Measurements from ENCODE around the gene TRPV4. TPM values are rescaled to one million over a fixed set of nuclear protein-coding genes. Genes with fewer than 3 reads are reported as not detected.
A peak's percentile ranks its signal among the peaks of the same experiment; 100 is the strongest.

TRPV4 gene
- total RNA-seq, 1 experiment from 2014 or later, result not detected

DNA sequence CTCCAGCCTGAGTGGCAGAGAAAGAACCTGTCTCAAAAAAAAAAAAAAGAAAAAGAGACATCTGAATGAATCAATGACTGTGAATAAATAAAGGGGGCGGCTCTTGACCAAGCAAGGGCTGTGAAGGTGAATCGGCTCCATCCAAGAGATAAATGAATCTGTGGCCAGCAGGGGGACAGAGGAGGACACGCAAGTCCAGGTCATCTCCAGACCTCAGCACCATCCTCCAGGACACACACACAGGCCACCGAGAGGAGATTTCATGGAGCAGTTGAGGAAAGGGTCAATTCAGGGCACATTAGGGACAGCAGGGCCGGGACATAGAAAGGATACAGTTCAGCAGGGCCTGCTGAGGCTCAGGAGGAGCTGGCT lies 21.6 kb downstream of the TRPV4 start:
- H4K20me1 ChIP-seq (ENCODE audit: insufficient read depth, low read depth, low read length), result no peaks in the 10 kb centered on the region
- DNase-seq, result no peak
- no peak overlapping the region for H3K4me3 ChIP-seq (ENCODE audit: low read length)

DNA sequence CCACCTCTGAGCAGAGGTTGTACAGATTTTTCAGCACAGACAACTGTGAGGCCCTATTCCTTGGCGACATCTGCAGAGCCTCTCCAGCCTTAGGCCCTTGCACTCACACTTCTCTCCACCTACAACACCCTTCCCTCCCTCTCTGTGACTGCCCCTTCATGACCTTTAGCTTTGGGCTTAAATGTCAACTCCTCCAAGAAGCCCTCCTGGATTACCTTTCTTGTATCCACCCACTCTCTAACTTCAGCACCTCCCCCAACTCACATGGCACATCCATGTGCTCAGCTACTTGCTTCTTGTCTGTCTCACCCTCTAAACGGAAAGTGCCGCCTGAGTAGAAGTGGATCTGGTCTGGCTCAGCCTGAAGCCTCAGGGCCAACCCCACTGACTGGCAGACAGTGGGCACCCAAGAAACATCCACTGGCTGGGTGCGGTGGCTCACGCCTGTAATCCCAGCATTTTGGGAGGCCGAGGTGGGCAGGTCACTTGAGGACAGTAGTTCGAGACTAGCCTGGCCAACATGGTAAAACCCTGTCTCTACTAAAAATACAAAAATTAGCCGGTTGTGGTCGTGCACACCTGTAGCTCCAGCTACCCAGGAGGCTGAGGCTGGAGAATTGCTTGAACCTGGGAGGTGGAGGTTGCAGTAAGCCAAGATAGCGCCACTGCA lies 22.1 kb downstream of the TRPV4 start:
- Histone ChIP-seq H3K9ac (ENCODE audit: low read length) (no peak overlapping the region), H3K9me2 (replicated peaks; ENCODE audit: insufficient read depth, low read length) (no peaks in the 10 kb centered on the region), H3K4me1 (ENCODE audit: low read length) (no peaks in the 10 kb centered on the region), H3K27ac (ENCODE audit: low read length) (no peak overlapping the region), H3K27me3 (ENCODE audit: low read length) (no peaks in the 10 kb centered on the region), H3K4me2 (ENCODE audit: low read depth, low read length, poor library complexity, severe bottlenecking) (no peak overlapping the region), H4K20me1 (ENCODE audit: insufficient read depth, low read depth, low read length) (no peaks in the 10 kb centered on the region), H3K9me3 (ENCODE audit: low read length) (no peaks in the 10 kb centered on the region), H3K36me3 (ENCODE audit: insufficient read depth, low read length) (no peaks in the 10 kb centered on the region), H2AFZ (ENCODE audit: low read length) (no peak overlapping the region), H3K79me2 (ENCODE audit: low read length) (no peaks in the 10 kb centered on the region), H3K4me3 (ENCODE audit: low read length) (no peak overlapping the region)
- DNase-seq, result no peak

More for the DNA sequence above, 21.6 kb downstream of the TRPV4 start:
- Histone ChIP-seq H3K79me2 (ENCODE audit: low read length) (no peaks in the 10 kb centered on the region), H3K9me3 (ENCODE audit: low read length) (no peaks in the 10 kb centered on the region), H3K4me1 (ENCODE audit: low read length) (no peaks in the 10 kb centered on the region), H3K36me3 (ENCODE audit: insufficient read depth, low read length) (no peaks in the 10 kb centered on the region), H3K9me2 (replicated peaks; ENCODE audit: insufficient read depth, low read length) (no peaks in the 10 kb centered on the region), H3K27me3 (ENCODE audit: low read length) (no peaks in the 10 kb centered on the region), H3K4me2 (ENCODE audit: low read depth, low read length, poor library complexity, severe bottlenecking) (no peak overlapping the region), H3K27ac (ENCODE audit: low read length) (no peak overlapping the region), H3K9ac (ENCODE audit: low read length) (no peak overlapping the region), H2AFZ (ENCODE audit: low read length) (no peak overlapping the region)

DNA sequence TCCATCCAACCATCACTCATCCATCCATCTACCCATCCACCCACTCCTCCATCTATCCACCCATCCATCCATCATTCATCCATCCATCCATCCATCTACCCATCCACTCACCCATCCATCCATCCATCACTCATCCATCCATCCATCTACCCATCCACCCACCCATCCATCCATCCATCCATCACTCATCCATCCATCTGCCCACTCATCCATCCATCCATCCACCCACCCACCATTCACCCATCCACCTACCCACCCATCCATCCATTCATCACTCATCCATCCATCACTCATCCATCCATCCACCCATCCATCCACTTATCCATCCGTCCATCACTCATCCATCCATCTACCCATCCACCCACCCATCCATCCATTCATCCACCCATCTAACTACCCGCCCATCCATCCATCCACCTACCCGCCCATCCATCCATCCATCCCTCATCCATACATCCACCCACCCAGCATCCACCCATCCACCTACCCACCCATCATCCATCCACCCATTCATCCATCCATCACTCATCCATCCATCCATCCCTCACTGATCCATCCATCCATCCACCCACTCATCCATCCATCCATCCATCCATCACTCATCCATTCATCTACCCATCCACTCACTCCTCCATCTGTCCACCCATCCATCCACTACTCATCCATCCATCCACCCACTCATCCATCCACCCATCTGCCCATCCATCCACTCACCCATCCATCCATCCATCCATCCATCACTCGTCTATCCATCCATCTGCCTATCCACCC lies 24.1 kb downstream of the TRPV4 start:
- Histone ChIP-seq H3K79me2 (ENCODE audit: low read length) (no peaks in the 10 kb centered on the region), H3K4me3 (ENCODE audit: low read length) (no peak overlapping the region), H3K4me2 (ENCODE audit: low read depth, low read length, poor library complexity, severe bottlenecking) (no peak overlapping the region), H2AFZ (ENCODE audit: low read length) (no peak overlapping the region), H3K27ac (ENCODE audit: low read length) (no peak overlapping the region), H4K20me1 (ENCODE audit: insufficient read depth, low read depth, low read length) (no peaks in the 10 kb centered on the region), H3K4me1 (ENCODE audit: low read length) (no peaks in the 10 kb centered on the region), H3K9me3 (ENCODE audit: low read length) (no peaks in the 10 kb centered on the region), H3K27me3 (ENCODE audit: low read length) (no peaks in the 10 kb centered on the region), H3K9me2 (replicated peaks; ENCODE audit: insufficient read depth, low read length) (no peaks in the 10 kb centered on the region), H3K9ac (ENCODE audit: low read length) (no peak overlapping the region), H3K36me3 (ENCODE audit: insufficient read depth, low read length) (no peaks in the 10 kb centered on the region)
- DNase-seq, result no peak

DNA sequence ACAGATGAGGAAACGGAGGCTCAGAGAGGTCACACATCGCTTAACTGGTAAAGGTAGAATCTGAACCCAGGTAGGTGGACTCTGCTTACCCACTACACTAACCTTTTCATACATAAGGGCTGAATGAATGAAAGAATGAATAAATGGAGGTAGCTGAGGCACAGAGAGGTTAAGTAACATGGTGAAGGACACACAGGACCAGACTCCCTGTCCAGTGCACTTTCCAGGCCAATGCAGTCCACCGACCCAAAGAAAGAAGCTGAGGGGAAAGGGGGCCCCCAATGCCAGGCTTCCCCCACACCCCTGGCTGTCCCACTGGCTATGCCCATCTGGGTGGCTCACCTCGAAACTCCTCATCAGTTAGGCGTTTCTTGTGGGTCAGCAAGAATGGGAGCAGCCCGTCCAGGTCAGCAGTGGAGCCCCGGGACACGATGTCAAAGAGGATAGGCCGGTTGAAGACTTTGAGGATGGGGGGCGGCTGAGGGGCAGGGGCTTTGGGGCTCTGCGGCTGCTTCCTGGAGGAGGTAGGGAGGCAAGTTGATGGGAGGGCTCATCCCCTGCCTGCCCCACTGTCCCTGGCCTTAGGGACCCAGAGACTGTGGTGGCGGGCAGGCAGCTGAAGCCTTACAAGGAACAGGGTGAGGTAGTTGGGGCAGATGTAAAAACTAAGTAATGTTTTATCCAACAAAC lies 25.1 kb downstream of the TRPV4 start:
- H3K4me3 ChIP-seq (ENCODE audit: low read length), result no peak overlapping the region
- H3K36me3 ChIP-seq (ENCODE audit: insufficient read depth, low read length), result no peaks in the 10 kb centered on the region
- no peaks in the 10 kb centered on the region for H3K79me2 ChIP-seq (ENCODE audit: low read length)
- H3K4me1 ChIP-seq (ENCODE audit: low read length), result no peaks in the 10 kb centered on the region
- H3K27ac ChIP-seq (ENCODE audit: low read length), result no peak overlapping the region
- no peaks in the 10 kb centered on the region for H3K9me3 ChIP-seq (ENCODE audit: low read length)
- DNase-seq, result no peak
- no peaks in the 10 kb centered on the region for H4K20me1 ChIP-seq (ENCODE audit: insufficient read depth, low read depth, low read length)
- no peaks in the 10 kb centered on the region for H3K27me3 ChIP-seq (ENCODE audit: low read length)
- no peak overlapping the region for H2AFZ ChIP-seq (ENCODE audit: low read length)
- no peak overlapping the region for H3K9ac ChIP-seq (ENCODE audit: low read length)
- no peak overlapping the region for H3K4me2 ChIP-seq (ENCODE audit: low read depth, low read length, poor library complexity, severe bottlenecking)
- H3K9me2 ChIP-seq (replicated peaks; ENCODE audit: insufficient read depth, low read length), result no peaks in the 10 kb centered on the region

DNA sequence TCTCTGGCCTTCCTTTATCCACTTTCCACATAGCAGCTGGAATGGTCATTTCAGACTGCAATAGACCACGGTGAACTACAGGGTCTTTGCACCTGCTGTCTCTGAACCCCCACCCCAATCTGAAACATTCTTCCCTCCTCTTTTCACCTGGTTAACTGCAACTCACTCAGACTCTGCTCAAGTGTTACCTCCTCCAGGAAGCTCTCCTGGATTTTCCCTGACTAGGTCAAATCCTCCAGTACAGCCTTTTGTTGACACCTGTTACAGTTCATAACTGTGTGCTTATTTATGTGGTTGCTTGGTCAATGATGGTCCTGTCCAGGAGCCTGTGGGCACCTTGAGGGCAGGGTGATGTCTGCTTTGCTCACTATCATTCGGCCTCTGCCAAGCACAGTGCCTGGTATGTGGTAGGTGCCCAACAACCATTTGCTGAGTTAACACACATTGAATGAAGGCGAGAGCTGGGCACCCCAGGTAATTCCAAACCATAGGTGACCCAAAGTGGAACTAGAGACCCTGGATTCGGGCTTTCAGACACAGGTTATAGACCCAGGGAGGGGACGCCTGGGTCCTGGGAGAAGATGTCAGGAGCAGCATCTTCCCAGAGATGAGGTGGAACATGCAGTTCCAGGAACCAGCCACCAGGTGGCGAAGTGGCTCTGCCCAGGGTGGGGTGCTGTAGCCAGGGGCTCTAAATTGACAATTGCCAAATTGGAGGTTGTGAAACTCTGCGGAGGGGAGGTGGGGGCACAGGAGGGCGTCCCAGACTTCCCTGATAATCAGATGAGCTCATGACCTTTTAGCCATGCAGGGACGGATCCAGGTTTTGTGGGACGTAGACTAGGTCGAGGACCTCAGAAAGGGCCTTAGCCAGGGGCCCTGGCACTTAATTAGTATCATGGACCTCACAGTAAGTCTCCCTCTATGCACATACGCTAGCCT lies 28.1 kb downstream of the TRPV4 start:
- Histone ChIP-seq H3K79me2 (ENCODE audit: low read length) (no peaks in the 10 kb centered on the region), H3K36me3 (ENCODE audit: insufficient read depth, low read length) (no peaks in the 10 kb centered on the region), H3K4me1 (ENCODE audit: low read length) (no peaks in the 10 kb centered on the region), H4K20me1 (ENCODE audit: insufficient read depth, low read depth, low read length) (no peaks in the 10 kb centered on the region), H2AFZ (ENCODE audit: low read length) (no peak overlapping the region), H3K27me3 (ENCODE audit: low read length) (no peaks in the 10 kb centered on the region), H3K9me3 (ENCODE audit: low read length) (no peaks in the 10 kb centered on the region), H3K9me2 (replicated peaks; ENCODE audit: insufficient read depth, low read length) (no peaks in the 10 kb centered on the region), H3K9ac (ENCODE audit: low read length) (no peak overlapping the region), H3K4me3 (ENCODE audit: low read length) (no peak overlapping the region), H3K4me2 (ENCODE audit: low read depth, low read length, poor library complexity, severe bottlenecking) (no peak overlapping the region), H3K27ac (ENCODE audit: low read length) (no peak overlapping the region)
- peak; percentile 83 for DNase-seq

DNA sequence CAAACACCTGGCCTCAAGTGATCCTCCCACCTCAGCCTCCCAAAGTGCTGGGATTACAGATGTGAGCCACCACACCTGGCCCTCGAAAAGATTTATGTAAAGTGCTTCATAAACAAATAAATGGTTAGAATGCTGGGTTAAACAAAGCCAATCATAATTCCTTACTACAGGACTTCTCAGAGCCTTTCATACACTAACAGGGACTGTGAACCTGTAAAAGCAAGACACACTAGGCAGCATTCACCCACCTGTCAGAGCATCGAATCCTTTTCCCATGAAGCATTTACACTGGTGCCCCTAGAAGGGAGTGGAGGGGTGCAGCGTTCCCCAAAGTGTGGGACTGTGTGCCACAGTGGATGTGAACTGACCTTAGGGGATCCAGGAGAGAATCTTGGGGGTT lies 29.5 kb downstream of the TRPV4 start:
- Histone ChIP-seq H3K27me3 (ENCODE audit: low read length) (no peaks in the 10 kb centered on the region), H3K9me2 (replicated peaks; ENCODE audit: insufficient read depth, low read length) (no peaks in the 10 kb centered on the region), H3K27ac (ENCODE audit: low read length) (no peak overlapping the region), H2AFZ (ENCODE audit: low read length) (no peak overlapping the region), H3K9ac (ENCODE audit: low read length) (no peak overlapping the region), H3K4me1 (ENCODE audit: low read length) (no peaks in the 10 kb centered on the region), H3K9me3 (ENCODE audit: low read length) (no peaks in the 10 kb centered on the region), H3K36me3 (ENCODE audit: insufficient read depth, low read length) (no peaks in the 10 kb centered on the region), H3K79me2 (ENCODE audit: low read length) (no peaks in the 10 kb centered on the region), H3K4me2 (ENCODE audit: low read depth, low read length, poor library complexity, severe bottlenecking) (no peak overlapping the region), H3K4me3 (ENCODE audit: low read length) (no peak overlapping the region), H4K20me1 (ENCODE audit: insufficient read depth, low read depth, low read length) (no peaks in the 10 kb centered on the region)
- no peak for DNase-seq

DNA sequence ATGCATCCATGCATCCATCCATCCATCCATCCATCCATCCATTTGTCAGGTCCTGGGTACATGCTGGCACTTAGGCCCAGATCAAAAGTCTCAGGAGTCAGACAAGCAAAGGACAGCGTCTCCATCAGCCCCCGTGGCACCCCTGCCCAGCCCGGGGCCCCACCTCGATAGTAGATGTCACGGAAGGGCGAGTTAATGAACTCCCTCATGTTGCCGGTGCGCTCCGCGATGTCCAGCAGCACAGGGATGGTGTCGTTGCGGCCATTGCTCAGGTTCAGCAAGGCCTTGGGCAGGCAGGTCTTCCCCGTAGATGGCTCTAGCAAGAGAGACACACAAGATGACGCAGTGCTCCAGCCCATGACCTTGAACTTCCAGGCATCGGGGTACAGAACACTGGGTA lies 30.4 kb downstream of the TRPV4 start:
- H4K20me1 ChIP-seq (ENCODE audit: insufficient read depth, low read depth, low read length), result no peaks in the 10 kb centered on the region
- H3K79me2 ChIP-seq (ENCODE audit: low read length), result no peaks in the 10 kb centered on the region
- no peak overlapping the region for H2AFZ ChIP-seq (ENCODE audit: low read length)
- H3K9me3 ChIP-seq (ENCODE audit: low read length), result no peaks in the 10 kb centered on the region
- no peaks in the 10 kb centered on the region for H3K9me2 ChIP-seq (replicated peaks; ENCODE audit: insufficient read depth, low read length)
- H3K9ac ChIP-seq (ENCODE audit: low read length), result no peak overlapping the region
- no peak for DNase-seq
- no peak overlapping the region for H3K4me3 ChIP-seq (ENCODE audit: low read length)
- no peaks in the 10 kb centered on the region for H3K36me3 ChIP-seq (ENCODE audit: insufficient read depth, low read length)
- H3K27me3 ChIP-seq (ENCODE audit: low read length), result no peaks in the 10 kb centered on the region
- no peaks in the 10 kb centered on the region for H3K4me1 ChIP-seq (ENCODE audit: low read length)
- no peak overlapping the region for H3K4me2 ChIP-seq (ENCODE audit: low read depth, low read length, poor library complexity, severe bottlenecking)
- H3K27ac ChIP-seq (ENCODE audit: low read length), result no peak overlapping the region

Measured in Karpas-422 (cell line).